HFFc6 (cell line): ENCODE results near the gene CPEB4. TPM values are rescaled to one million over a fixed set of nuclear protein-coding genes. Genes with fewer than 3 reads are reported as not detected.

Source experiments
- DNase-seq: peaks from one replicate; pipeline ENCODE4 v3.0.0-alpha.2; 2018
- H3K27ac Mint-ChIP-seq: 2 replicates; pipeline ENCODE4 v1.8.0; 2020; ENCODE audit warnings: mild to moderate bottlenecking, mixed read lengths
- H3K27me3 Mint-ChIP-seq: 2 replicates; pipeline ENCODE4 v1.8.0; 2021; ENCODE audit warnings: mild to moderate bottlenecking, moderate library complexity, mixed read lengths; ENCODE audit not compliant: insufficient read depth
- H3K36me3 Mint-ChIP-seq: 2 replicates; pipeline ENCODE4 v1.8.0; 2021; ENCODE audit warnings: low read depth, mixed read lengths
- H3K4me1 Mint-ChIP-seq: 2 replicates; pipeline ENCODE4 v1.8.0; 2020; ENCODE audit warnings: low read depth, mixed read lengths
- H3K4me3 Mint-ChIP-seq: 2 replicates; pipeline ENCODE4 v1.8.0; 2020; ENCODE audit warnings: mild to moderate bottlenecking, moderate library complexity, mixed read lengths
- H3K9me3 Mint-ChIP-seq: 2 replicates; pipeline ENCODE4 v1.8.0; 2020; ENCODE audit warnings: mild to moderate bottlenecking, mixed read lengths
- CTCF ChIP-seq: fragments of 200-600 bp; sonication (generic); IDR thresholded peaks from 2 replicates; pipeline ENCODE4 v1.5.0; 2021; ENCODE audit warnings: antibody characterized with exemption, mild to moderate bottlenecking
- total RNA-seq, 6 experiments: library from RNA; stranded (reverse); fragmentation: NEBNext Ultra II Directional; extraction: Animal tissue kit (Norgen Biotek cat#: 25700); gene quantifications; 2 replicates in 1 of 6; 3 replicates in 5 of 6; pipeline ENCODE4 v1.2.3, GENCODE V29; 2021

CPEB4 gene
- total RNA-seq, 6 experiments from 2014 or later: 19.5 to 25.9 (median 22.3) TPM

- Mint-ChIP-seq H3K27ac (no peak overlapping the region), H3K9me3 (peaks cover 15% of the 10 kb centered on the region), H3K36me3 (peaks cover 14% of the 10 kb centered on the region), H3K4me1 (peaks cover 48% of the 10 kb centered on the region), H3K4me3 (no peak overlapping the region), H3K27me3 (no peaks in the 10 kb centered on the region; the same call in 1 of the 2 replicates)
- TF ChIP-seq CTCF: no peak
- DNase-seq: no peak
These were observed 9.8 kb upstream of the CPEB4 start for GRCh38 chr5:173878224-173878967.

- DNase-seq: peak; percentile 91
- Mint-ChIP-seq H3K4me1 (peaks cover 61% of the 10 kb centered on the region), H3K4me3 (peak overlapping the region; percentile 52), H3K36me3 (peaks cover 16% of the 10 kb centered on the region), H3K9me3 (peaks cover 19% of the 10 kb centered on the region), H3K27ac (peak overlapping the region; percentile 90), H3K27me3 (no peaks in the 10 kb centered on the region; the same call in 1 of the 2 replicates)
- TF ChIP-seq CTCF: no peak
These were observed 7.7 kb upstream of the CPEB4 start for GRCh38 chr5:173880306-173880985.

GRCh38 chr5:173881811-173882575 is 6.2 kb upstream of the CPEB4 start:
- H3K4me1 Mint-ChIP-seq: peaks cover 67% of the 10 kb centered on the region
- H3K9me3 Mint-ChIP-seq: peaks cover 19% of the 10 kb centered on the region
- H3K36me3 Mint-ChIP-seq: peaks cover 16% of the 10 kb centered on the region
- no peaks in the 10 kb centered on the region; the same call in 1 of the 2 replicates for H3K27me3 Mint-ChIP-seq
- no peak for TF ChIP-seq CTCF
- peak; percentile 28 for DNase-seq
- H3K27ac Mint-ChIP-seq: peak overlapping the region; percentile 59
- H3K4me3 Mint-ChIP-seq: no peak overlapping the region

- peaks cover 72% of the 10 kb centered on the region for H3K4me1 Mint-ChIP-seq
- H3K9me3 Mint-ChIP-seq: peaks cover 19% of the 10 kb centered on the region
- DNase-seq: peak; percentile 23
- H3K27ac Mint-ChIP-seq: no peak overlapping the region
- H3K4me3 Mint-ChIP-seq: no peak overlapping the region
- no peaks in the 10 kb centered on the region; the same call in 1 of the 2 replicates for H3K27me3 Mint-ChIP-seq
- no peak for TF ChIP-seq CTCF
- peaks cover 16% of the 10 kb centered on the region for H3K36me3 Mint-ChIP-seq
These were observed 5.5 kb upstream of the CPEB4 start for GRCh38 chr5:173882632-173883031.

GRCh38 chr5:173883347-173883924 is 4.7 kb upstream of the CPEB4 start:
- Mint-ChIP-seq H3K27ac (no peak overlapping the region), H3K4me3 (no peak overlapping the region), H3K27me3 (no peaks in the 10 kb centered on the region; the same call in 1 of the 2 replicates), H3K4me1 (peaks cover 70% of the 10 kb centered on the region), H3K36me3 (peaks cover 16% of the 10 kb centered on the region), H3K9me3 (peaks cover 19% of the 10 kb centered on the region)
- no peak for TF ChIP-seq CTCF
- no peak for DNase-seq
